Naive thymus-derived CD8-positive, alpha-beta T cell (primary cell): ENCODE data around the gene PRSS16. TPM values are rescaled to one million over a fixed set of nuclear protein-coding genes. Genes with fewer than 3 reads are reported as not detected.

Experiments used
- ATAC-seq, 2 donors: fragments of 150-1000 bp; cut with Tn5 transposase in 1 of 2; sonication (Bioruptor Pico), chemical (Tn5 transposase) in 1 of 2; 1 replicate in 1 of 2; 2 replicates in 1 of 2; pipeline ENCODE4 v1.10.0; 2021; ENCODE audit warnings: mild to moderate bottlenecking in 2 of 2, moderate library complexity in 2 of 2
- POLR2A ChIA-PET: fragments of 350-600 bp; sonication (Branson Sonifier 250); formaldehyde crosslinking; loops from one replicate; lab custom pipeline; 2021; ENCODE audit warnings: antibody characterized with exemption; lab: Charles Lee
- DNase-seq, 10 donors: peaks; one replicate each; pipeline versions ENCODE4 v3.0.0 to v3.0.0-alpha.2; 2020 to 2022
- H3K27ac Mint-ChIP-seq, 10 donors: one replicate each; pipeline ENCODE4 v1.8.0; 2020 to 2022; ENCODE audit warnings: mild to moderate bottlenecking in 10 of 10, mixed read lengths in 10 of 10, moderate library complexity in 4 of 10, inconsistent platforms in 1 of 10
- H3K27me3 Mint-ChIP-seq, 5 donors: one replicate each; pipeline ENCODE4 v1.8.0; 2021 to 2022; ENCODE audit warnings: mixed read lengths in 5 of 5
- H3K36me3 Mint-ChIP-seq, 3 donors: one replicate each; pipeline ENCODE4 v1.8.0; 2020 to 2022; ENCODE audit warnings: mixed read lengths in 3 of 3, mild to moderate bottlenecking in 2 of 3, inconsistent platforms in 1 of 3
- H3K4me1 Mint-ChIP-seq, 4 donors: one replicate each; pipeline ENCODE4 v1.8.0; 2021 to 2022; ENCODE audit warnings: mixed read lengths in 4 of 4
- H3K4me3 Mint-ChIP-seq, 10 donors: one replicate each; pipeline ENCODE4 v1.8.0; 2020 to 2022; ENCODE audit warnings: mild to moderate bottlenecking in 10 of 10, mixed read lengths in 10 of 10, moderate library complexity in 6 of 10, inconsistent platforms in 1 of 10
- H3K9me3 Mint-ChIP-seq, 9 donors: one replicate each; pipeline ENCODE4 v1.8.0; 2020 to 2022; ENCODE audit warnings: mixed read lengths in 9 of 9, mild to moderate bottlenecking in 3 of 9, inconsistent platforms in 1 of 9, moderate library complexity in 1 of 9
- polyA plus RNA-seq, 3 donors: library from polyadenylated mRNA; unstranded; fragments of 300-500 nt; fragmentation: Illumina TruSeq; gene quantifications; one replicate each; pipeline ENCODE4 v1.2.3, GENCODE V29; 2021
- total RNA-seq, 8 experiments: library from RNA in 2 of 8; stranded (reverse) in 2 of 8; gene quantifications; one replicate each; pipeline ENCODE4 v1.2.3 and lab custom pipeline; 2021 to 2026

The PRSS16 gene
- total and polyA plus RNA-seq, 5 experiments from 2014 or later, result 0.25 to 1.0 (median 0.57) TPM; not detected in 2

DNA sequence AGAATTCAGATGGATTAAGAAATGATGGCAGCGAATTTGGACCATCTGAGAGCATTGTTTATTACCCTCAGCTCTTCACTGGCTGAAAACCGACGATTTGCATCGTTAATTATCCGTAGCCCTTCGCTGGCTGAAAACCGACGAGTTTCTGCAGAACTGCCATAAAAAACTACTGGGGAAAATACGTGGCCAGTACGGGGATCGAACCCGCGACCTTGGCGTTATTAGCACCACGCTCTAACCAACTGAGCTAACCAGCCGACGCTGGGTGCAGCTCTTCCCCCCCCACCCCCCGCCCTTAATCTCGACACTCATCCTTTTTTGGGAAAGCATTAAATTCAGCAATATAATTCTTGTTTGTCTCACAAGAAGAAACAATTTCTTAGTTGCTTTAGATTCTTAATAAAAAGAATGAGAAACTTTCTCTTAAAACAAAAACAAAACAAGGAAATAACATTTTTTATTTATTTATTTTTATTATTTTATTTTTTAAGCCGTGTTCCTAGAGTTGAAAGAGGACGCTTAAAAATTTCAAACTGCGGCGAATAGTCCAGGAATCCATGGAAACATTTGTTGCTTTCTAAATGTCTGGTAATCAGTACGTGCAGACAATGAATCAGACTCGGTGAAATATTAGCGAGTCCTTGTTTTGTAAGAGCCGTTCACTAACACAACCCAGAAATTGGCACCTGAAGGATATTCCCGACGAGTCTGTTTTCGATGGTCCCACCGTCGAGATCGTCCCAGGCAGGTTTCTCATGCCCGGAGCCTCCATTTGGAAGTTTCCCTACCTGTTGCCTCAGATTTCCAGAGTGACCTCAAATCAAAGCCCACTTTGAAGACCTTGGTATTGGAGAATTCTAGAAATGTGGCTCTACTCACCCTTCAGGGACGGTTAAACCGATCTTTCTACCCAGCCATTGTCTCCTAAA, 27.8 kb downstream of the PRSS16 start:
- POLR2A ChIA-PET, result interaction anchor here (0.6 kb wide), 1 partner anchor 1101 kb away, joined by 4 read pairs; no protein-coding TSS in a partner anchor
- H3K4me3 Mint-ChIP-seq, result no peak overlapping the region
- H3K36me3 Mint-ChIP-seq, result peaks cover 2 to 25% (median 10%) of the 10 kb centered on the region in 3 donors
- peaks cover 0 to 43% (median 23%) of the 10 kb centered on the region in 9 donors for H3K9me3 Mint-ChIP-seq
- peaks cover 53 to 94% (median 73%) of the 10 kb centered on the region in 5 donors for H3K27me3 Mint-ChIP-seq
- H3K27ac Mint-ChIP-seq, result no peak overlapping the region
- DNase-seq (no peak), ATAC-seq (no peak)
- peaks cover 0 to 6% (median 1%) of the 10 kb centered on the region in 4 donors for H3K4me1 Mint-ChIP-seq

GRCh38 chr6:27279513-27280063, 32.1 kb downstream of the PRSS16 start:
- ATAC-seq (no peak), DNase-seq (no peak)
- peaks cover 0 to 74% (median 44%) of the 10 kb centered on the region in 9 donors for H3K9me3 Mint-ChIP-seq
- peak overlapping the region in 2 of 10 donors; percentile 71 to 78 for H3K27ac Mint-ChIP-seq
- peak overlapping the region in 4 of 10 donors; percentile 5 to 59 (median 41) for H3K4me3 Mint-ChIP-seq
- POLR2A ChIA-PET, result interaction anchor here (0.7 to 1.1 kb wide), 2 partner anchors 17 to 161 kb away, joined by 3 read pairs; no protein-coding TSS in a partner anchor
- H3K36me3 Mint-ChIP-seq, result peaks cover 3 to 57% (median 27%) of the 10 kb centered on the region in 3 donors
- H3K27me3 Mint-ChIP-seq, result peaks cover 46 to 100% (median 86%) of the 10 kb centered on the region in 5 donors
- H3K4me1 Mint-ChIP-seq, result peaks cover 0 to 6% (median 2%) of the 10 kb centered on the region in 4 donors

GRCh38 chr6:27280064-27280539, 32.6 kb downstream of the PRSS16 start:
- POLR2A ChIA-PET, result interaction anchor here (1.1 kb wide), 1 partner anchor 17 kb away, joined by 3 read pairs; no protein-coding TSS in a partner anchor
- Mint-ChIP-seq H3K4me3 (peak overlapping the region in 4 of 10 donors; percentile 6 to 59 (median 35)), H3K36me3 (peaks cover 6 to 62% (median 30%) of the 10 kb centered on the region in 3 donors), H3K4me1 (peaks cover 0 to 6% (median 2%) of the 10 kb centered on the region in 4 donors), H3K9me3 (peaks cover 0 to 76% (median 49%) of the 10 kb centered on the region in 9 donors), H3K27ac (peak overlapping the region in 2 of 10 donors; percentile 78 to 85), H3K27me3 (peaks cover 48 to 100% (median 86%) of the 10 kb centered on the region in 5 donors)
- ATAC-seq, result no peak
- no peak for DNase-seq

DNA sequence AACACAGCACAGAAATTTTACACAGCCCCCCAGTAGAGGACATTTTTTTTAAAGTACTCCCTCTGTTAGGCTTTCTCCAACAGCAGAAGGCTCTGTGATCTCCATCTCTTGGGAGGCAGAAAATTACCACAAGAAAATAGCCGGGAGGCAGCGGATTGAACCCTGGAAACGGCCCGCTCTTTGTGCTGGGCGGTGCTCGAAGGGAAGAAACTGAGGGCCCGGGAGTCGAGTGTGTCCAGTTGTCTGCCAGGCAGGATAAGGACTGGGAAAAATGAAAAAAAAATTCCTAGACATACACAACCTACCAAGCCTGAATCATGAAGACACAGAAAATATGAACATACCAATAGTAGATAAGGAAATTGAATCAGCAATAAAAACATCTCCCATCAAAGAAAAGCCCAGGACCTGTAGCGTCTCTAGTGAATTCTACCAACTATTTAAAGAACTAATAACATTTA, 33.1 kb downstream of the PRSS16 start:
- POLR2A ChIA-PET, result interaction anchor here (1.1 kb wide), 1 partner anchor 18 kb away, joined by 3 read pairs; no protein-coding TSS in a partner anchor
- H3K27ac Mint-ChIP-seq, result peak overlapping the region in 2 of 10 donors; percentile 48 to 85
- ATAC-seq, result no peak
- peaks cover 6 to 66% (median 34%) of the 10 kb centered on the region in 3 donors for H3K36me3 Mint-ChIP-seq
- DNase-seq, result no peak
- H3K4me1 Mint-ChIP-seq, result peaks cover 0 to 6% (median 2%) of the 10 kb centered on the region in 4 donors
- H3K27me3 Mint-ChIP-seq, result peaks cover 52 to 100% (median 87%) of the 10 kb centered on the region in 5 donors
- peaks cover 0 to 80% (median 54%) of the 10 kb centered on the region in 9 donors for H3K9me3 Mint-ChIP-seq
- H3K4me3 Mint-ChIP-seq, result peak overlapping the region in 2 of 10 donors; percentile 6 to 59

- ATAC-seq (no peak), DNase-seq (no peak)
- POLR2A ChIA-PET, result no interaction called here
- peaks cover 51 to 100% (median 87%) of the 10 kb centered on the region in 5 donors for H3K27me3 Mint-ChIP-seq
- no peak overlapping the region for H3K27ac Mint-ChIP-seq
- peaks cover 4 to 69% (median 35%) of the 10 kb centered on the region in 3 donors for H3K36me3 Mint-ChIP-seq
- H3K4me1 Mint-ChIP-seq, result peaks cover 0 to 6% (median 2%) of the 10 kb centered on the region in 4 donors
- no peak overlapping the region for H3K4me3 Mint-ChIP-seq
- H3K9me3 Mint-ChIP-seq, result peaks cover 0 to 80% (median 54%) of the 10 kb centered on the region in 9 donors
Observed at GRCh38 chr6:27281105-27281539, 33.6 kb downstream of the PRSS16 start.

DNA sequence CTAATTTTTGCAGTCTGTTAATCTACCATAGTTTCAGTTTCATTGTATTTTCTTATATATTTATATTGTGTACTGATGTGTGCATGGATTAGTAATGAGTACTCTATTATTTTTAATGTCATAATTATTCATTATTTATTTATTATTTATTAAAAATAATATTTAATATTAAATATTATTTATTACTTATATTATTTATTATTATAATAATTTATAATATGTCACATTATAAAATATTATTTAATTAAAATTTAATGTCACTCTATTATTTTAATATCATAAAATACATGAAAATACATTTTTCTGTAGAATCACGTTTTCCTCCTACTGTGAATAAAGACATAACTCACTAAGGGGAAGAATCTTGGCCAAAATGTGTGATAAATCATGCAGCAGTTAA, 34.1 kb downstream of the PRSS16 start:
- ATAC-seq (no peak), DNase-seq (no peak)
- no peak overlapping the region for H3K27ac Mint-ChIP-seq
- peaks cover 0 to 82% (median 55%) of the 10 kb centered on the region in 9 donors for H3K9me3 Mint-ChIP-seq
- H3K4me3 Mint-ChIP-seq, result no peak overlapping the region
- H3K36me3 Mint-ChIP-seq, result peaks cover 6 to 70% (median 40%) of the 10 kb centered on the region in 3 donors
- peaks cover 0 to 6% (median 2%) of the 10 kb centered on the region in 4 donors for H3K4me1 Mint-ChIP-seq
- POLR2A ChIA-PET, result no interaction called here
- H3K27me3 Mint-ChIP-seq, result peaks cover 51 to 100% (median 89%) of the 10 kb centered on the region in 5 donors

GRCh38 chr6:27283279-27283678, 35.8 kb downstream of the PRSS16 start:
- peaks cover 8 to 70% (median 40%) of the 10 kb centered on the region in 3 donors for H3K36me3 Mint-ChIP-seq
- H3K4me1 Mint-ChIP-seq, result peaks cover 0 to 13% (median 3%) of the 10 kb centered on the region in 4 donors
- no peak for DNase-seq
- H3K27me3 Mint-ChIP-seq, result peaks cover 48 to 100% (median 89%) of the 10 kb centered on the region in 5 donors
- ATAC-seq, result no peak
- peak overlapping the region in 6 of 10 donors; percentile 19 to 78 (median 36) for H3K4me3 Mint-ChIP-seq
- H3K9me3 Mint-ChIP-seq, result peaks cover 0 to 79% (median 49%) of the 10 kb centered on the region in 9 donors
- POLR2A ChIA-PET, result interaction anchor here (0.6 kb wide), 2 partner anchors 11 to 237 kb away, joined by 3 to 4 read pairs; no protein-coding TSS in a partner anchor
- H3K27ac Mint-ChIP-seq, result peak overlapping the region in 6 of 10 donors; percentile 7 to 92 (median 62)

DNA sequence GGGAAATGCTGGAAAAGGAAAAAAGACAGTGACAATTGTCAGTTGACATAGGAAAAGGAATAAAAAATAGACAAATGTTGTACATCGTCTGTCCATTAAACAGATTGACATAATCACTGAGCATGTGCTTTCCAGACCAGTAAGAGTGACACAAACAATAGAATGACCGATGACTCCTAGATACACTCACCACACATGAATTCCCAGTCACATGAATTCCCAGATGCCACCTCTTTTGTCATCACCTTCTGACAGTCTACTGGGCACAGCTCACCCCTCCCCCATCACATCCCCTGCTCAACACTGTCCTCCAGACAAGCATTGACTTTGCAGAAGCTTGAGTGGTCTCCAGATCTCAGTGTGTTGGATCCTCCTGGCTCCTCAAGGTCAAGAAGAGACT, 38.6 kb downstream of the PRSS16 start:
- H3K27me3 Mint-ChIP-seq, result peaks cover 60 to 100% (median 92%) of the 10 kb centered on the region in 5 donors
- H3K9me3 Mint-ChIP-seq, result peaks cover 0 to 86% (median 63%) of the 10 kb centered on the region in 9 donors
- no peak overlapping the region for H3K4me3 Mint-ChIP-seq
- no peak for DNase-seq
- H3K27ac Mint-ChIP-seq, result no peak overlapping the region
- peaks cover 0 to 8% (median 4%) of the 10 kb centered on the region in 4 donors for H3K4me1 Mint-ChIP-seq
- H3K36me3 Mint-ChIP-seq, result peaks cover 21 to 78% (median 39%) of the 10 kb centered on the region in 3 donors
- no peak for ATAC-seq
- POLR2A ChIA-PET, result no interaction called here

DNA sequence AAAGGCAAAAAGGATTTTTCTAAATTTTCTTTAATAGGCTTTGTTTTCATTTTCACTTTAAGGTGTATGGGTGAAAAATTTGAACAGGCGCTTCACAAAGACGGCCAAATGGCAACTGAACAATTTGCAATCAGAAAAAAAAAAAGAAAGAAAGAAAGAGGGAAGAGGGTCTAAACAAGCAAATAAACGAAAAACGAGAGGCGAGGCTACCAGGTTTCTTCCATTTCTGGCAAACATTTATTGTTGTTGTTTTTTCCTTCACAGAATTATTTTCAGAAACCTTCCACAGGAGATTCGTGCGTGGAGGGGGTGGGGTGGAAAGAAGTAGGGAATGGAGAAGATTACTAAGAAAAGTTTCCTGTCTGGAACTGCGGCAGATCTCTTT, 40.2 kb downstream of the PRSS16 start:
- Mint-ChIP-seq H3K27me3 (peaks cover 60 to 99% (median 93%) of the 10 kb centered on the region in 5 donors), H3K9me3 (peaks cover 8 to 87% (median 65%) of the 10 kb centered on the region in 9 donors), H3K36me3 (peaks cover 25 to 80% (median 47%) of the 10 kb centered on the region in 3 donors), H3K4me1 (peaks cover 0 to 8% (median 4%) of the 10 kb centered on the region in 4 donors), H3K4me3 (peak overlapping the region in 1 of 10 donors; percentile 8), H3K27ac (peak overlapping the region in 1 of 10 donors; percentile 36)
- ATAC-seq (no peak), DNase-seq (no peak)
- POLR2A ChIA-PET, result no interaction called here

GRCh38 chr6:27288136-27289044, 40.9 kb downstream of the PRSS16 start:
- H3K9me3 Mint-ChIP-seq, result peaks cover 8 to 85% (median 59%) of the 10 kb centered on the region in 9 donors
- POLR2A ChIA-PET, result interaction anchor here (0.8 kb wide), 1 partner anchor 44 kb away, joined by 3 read pairs; no protein-coding TSS in a partner anchor
- peaks cover 25 to 78% (median 47%) of the 10 kb centered on the region in 3 donors for H3K36me3 Mint-ChIP-seq
- peaks cover 0 to 6% (median 4%) of the 10 kb centered on the region in 4 donors for H3K4me1 Mint-ChIP-seq
- peak overlapping the region in 2 of 10 donors; percentile 20 to 47 for H3K4me3 Mint-ChIP-seq
- DNase-seq (no peak), ATAC-seq (no peak)
- H3K27ac Mint-ChIP-seq, result peak overlapping the region in 2 of 10 donors; percentile 36 to 63
- peaks cover 60 to 97% (median 91%) of the 10 kb centered on the region in 5 donors for H3K27me3 Mint-ChIP-seq
